GM06990 (cell line): ENCODE measurements around the gene UNC13B.

Source experiments
- DNase-seq: peaks from one replicate; pipeline ENCODE4 v3.0.0-alpha.2; 2011; ENCODE audit not compliant: insufficient read length; ENCODE audit errors: extremely low read depth
- H3K27me3 ChIP-seq: replicated peaks from 2 replicates; pipeline ENCODE4 v1.6.0; 2011; ENCODE audit warnings: low read length; ENCODE audit not compliant: control insufficient read depth, insufficient read depth
- H3K36me3 ChIP-seq: 2 replicates; pipeline ENCODE4 v1.5.1; 2011; ENCODE audit warnings: low read length; ENCODE audit not compliant: control insufficient read depth, insufficient read depth
- H3K4me3 ChIP-seq: replicated peaks from 2 replicates; pipeline ENCODE4 v1.5.1; 2011; ENCODE audit warnings: low read depth, mild to moderate bottlenecking, control low read depth, low read length
- TF ChIP-seq, protein P1 (sequence below): IDR thresholded peaks from 2 replicates; pipeline ENCODE4 v1.5.1; 2011; ENCODE audit warnings: low read length, control low read depth, mild to moderate bottlenecking, inconsistent platforms; ENCODE audit not compliant: insufficient read depth, poor library complexity, severe bottlenecking

UNC13B gene

DNA sequence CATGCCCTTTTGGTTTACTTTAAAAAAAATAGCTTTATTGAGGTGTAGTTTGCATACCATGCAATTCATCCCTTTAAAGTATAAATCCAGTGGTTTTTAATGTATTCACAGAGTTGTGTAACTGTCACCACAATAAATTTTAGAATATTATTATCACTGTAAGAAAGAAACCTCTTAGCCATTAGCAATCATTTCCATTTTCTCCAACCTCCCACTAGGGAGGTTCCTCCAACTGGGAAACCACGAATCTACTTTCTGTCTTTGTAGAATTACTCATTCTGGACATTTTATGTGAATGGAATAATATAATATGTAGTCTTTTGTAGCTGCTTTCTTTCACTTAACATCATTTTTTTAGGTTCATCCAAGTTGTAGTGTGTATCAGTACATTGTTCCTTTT, 43.5 kb downstream of the UNC13B start:
- DNase-seq: no peak
- Histone ChIP-seq H3K4me3 (no peak overlapping the region), H3K36me3 (no peaks in the 10 kb centered on the region), H3K27me3 (no peaks in the 10 kb centered on the region)
- TF ChIP-seq, protein P1, sequence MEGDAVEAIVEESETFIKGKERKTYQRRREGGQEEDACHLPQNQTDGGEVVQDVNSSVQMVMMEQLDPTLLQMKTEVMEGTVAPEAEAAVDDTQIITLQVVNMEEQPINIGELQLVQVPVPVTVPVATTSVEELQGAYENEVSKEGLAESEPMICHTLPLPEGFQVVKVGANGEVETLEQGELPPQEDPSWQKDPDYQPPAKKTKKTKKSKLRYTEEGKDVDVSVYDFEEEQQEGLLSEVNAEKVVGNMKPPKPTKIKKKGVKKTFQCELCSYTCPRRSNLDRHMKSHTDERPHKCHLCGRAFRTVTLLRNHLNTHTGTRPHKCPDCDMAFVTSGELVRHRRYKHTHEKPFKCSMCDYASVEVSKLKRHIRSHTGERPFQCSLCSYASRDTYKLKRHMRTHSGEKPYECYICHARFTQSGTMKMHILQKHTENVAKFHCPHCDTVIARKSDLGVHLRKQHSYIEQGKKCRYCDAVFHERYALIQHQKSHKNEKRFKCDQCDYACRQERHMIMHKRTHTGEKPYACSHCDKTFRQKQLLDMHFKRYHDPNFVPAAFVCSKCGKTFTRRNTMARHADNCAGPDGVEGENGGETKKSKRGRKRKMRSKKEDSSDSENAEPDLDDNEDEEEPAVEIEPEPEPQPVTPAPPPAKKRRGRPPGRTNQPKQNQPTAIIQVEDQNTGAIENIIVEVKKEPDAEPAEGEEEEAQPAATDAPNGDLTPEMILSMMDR: no peak

DNA sequence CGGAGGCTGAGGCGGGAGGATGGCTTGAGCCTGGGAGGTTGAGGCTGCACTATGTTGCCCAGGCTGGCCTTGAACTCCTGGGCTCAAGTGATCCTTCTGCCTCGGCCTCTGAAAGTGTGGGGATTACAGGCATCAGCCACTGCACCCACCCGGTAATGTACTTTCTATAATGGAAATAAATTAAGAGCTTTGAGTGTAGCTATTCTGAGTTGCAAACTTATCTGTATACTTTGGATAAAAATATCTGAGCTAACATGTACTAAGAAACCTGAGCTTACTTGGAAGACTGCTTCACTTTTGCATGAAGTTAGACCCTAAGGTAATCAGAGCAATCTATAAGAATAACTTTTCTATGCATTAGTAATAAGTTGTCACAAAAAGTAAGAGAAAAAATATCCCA, 50.0 kb downstream of the UNC13B start:
- Histone ChIP-seq H3K36me3 (no peaks in the 10 kb centered on the region), H3K27me3 (no peaks in the 10 kb centered on the region), H3K4me3 (no peak overlapping the region)
- TF ChIP-seq, protein P1: no peak
- DNase-seq: no peak

DNA sequence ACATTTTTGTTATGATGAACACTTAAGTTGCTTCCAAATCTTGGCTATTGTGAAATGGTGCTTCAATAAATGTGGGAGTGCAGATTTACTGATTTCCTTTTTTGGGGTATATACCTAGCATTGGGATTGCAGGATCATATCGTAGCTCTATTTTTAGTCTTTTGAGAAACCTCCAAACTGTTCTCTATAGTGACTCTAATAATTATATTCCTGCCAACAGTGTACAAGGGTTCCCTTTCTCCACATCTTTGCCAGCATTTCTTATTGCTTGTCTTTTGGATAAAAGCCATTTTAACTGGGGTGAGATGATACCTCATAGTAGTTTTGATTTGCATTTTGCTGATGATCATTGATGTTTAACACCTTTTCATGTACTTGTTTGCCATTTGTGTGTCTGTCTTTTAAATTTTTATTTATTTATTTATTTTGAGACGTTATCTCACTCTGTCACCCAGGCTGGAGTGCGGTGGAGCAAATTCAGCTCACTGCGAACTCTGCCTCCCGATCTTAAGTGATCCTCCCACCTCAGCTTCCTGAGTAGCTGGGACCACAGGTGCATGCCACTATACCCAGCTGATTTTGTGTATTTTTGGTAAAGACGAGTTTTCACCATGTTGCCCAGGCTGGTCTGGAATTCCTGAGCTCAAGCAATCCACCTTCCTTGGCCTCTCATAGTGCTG, 59.0 kb downstream of the UNC13B start:
- TF ChIP-seq, protein P1: no peak
- DNase-seq: no peak

DNA sequence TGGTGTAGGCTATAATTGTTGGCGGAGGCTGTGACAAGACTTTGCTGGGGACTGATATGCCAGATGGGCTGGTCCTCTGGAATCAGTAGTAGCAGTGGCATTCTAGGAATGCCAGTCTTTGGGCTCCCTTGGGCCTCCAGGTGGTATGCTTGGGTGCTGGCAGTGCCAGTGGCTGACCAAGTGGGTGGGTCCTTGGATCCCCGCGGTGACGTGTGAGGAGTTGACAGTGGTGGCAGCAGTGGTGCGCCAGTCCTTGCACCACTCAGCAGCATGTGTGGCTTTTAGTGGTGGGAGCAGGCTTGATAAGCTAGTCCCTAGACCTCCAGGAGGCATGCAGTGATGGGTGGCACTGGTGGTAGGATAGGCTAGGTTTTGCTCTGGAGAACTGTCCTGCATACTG, 63.9 kb downstream of the UNC13B start:
- Histone ChIP-seq H3K36me3 (no peaks in the 10 kb centered on the region), H3K27me3 (no peaks in the 10 kb centered on the region), H3K4me3 (no peak overlapping the region)
- DNase-seq: no peak
- TF ChIP-seq, protein P1: no peak

More for the DNA sequence above, 59.0 kb downstream of the UNC13B start:
- no peaks in the 10 kb centered on the region for H3K27me3 ChIP-seq
- no peak overlapping the region for H3K4me3 ChIP-seq
- no peaks in the 10 kb centered on the region for H3K36me3 ChIP-seq

DNA sequence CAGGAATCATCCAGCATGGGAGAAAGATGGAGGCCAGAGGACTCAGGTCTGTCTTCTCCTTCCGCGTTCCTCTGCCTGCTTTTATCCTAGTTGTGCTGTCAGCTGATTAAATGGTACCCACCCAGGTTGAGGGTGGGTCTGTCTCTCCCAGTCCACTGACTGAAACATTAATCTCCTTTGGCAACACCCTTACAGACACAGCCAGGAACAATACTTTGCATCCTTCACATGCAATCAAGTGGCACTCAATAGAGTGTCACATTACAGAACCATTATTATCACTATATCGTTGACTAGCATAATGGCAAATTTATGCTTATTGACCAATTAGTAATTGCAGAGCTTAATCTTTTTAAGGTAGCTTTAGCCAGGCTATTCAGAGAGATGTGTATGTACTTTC, 64.8 kb downstream of the UNC13B start:
- Histone ChIP-seq H3K36me3 (no peaks in the 10 kb centered on the region), H3K4me3 (no peak overlapping the region), H3K27me3 (no peaks in the 10 kb centered on the region)
- TF ChIP-seq, protein P1: no peak
- DNase-seq: no peak

DNA sequence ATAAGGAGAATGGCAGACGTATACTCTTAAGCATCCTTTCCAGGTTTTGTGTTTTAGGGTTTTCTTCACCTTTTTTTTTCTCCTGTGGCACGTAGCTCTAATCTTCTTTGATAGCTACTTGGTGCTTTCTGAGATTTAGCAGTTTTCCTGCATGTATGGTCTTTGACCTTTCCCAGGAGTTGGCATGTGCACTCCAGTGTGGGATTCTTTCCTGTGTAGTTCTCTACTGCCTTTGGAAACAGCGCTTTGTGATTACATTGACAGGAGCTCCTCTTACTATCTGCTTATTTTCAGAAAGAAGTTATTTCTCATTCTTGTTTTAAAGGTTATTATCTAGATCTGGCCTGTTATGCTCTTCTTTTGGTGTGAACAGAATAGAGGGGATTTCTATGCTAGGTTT, 65.5 kb downstream of the UNC13B start:
- Histone ChIP-seq H3K36me3 (no peaks in the 10 kb centered on the region), H3K4me3 (no peak overlapping the region), H3K27me3 (no peaks in the 10 kb centered on the region)
- TF ChIP-seq, protein P1: no peak
- no peak for DNase-seq
